ENCODE data around the gene TRANK1.
A peak's percentile ranks its signal among the peaks of the same experiment; 100 is the strongest.

The TRANK1 gene

DNA sequence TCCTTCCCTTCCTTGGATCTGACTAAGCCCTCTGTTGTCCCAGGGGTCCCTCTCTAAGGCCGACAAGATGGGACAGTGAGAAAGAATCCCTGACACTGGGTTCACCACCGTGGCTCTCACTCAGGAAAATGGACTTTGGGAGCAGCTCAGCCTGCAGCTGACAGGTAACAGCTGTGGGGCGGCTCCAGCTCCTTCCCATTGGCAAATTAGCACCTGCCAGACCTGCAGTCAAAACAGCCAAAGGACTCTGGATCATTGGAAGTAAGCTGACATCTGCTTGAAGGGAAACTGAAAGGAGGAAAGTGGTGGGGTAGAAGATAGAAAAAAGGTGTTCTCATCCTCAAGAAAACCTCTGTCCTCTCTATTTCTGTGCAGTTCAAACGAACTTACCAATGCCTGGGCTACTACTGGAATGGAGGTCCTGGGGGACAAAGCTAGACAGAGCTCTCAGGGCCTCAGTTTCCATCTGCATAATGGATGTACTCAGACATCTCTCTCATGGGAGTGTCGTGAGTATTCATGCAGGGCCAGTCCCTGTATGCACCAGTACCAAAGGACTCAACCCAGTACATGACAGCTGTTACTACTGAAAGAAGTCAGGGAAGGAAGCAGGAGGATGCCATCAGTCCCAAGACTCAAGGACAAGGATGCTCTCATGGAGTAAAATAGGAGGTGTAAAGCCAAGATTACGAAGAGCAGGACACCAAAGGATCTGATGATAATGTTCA, 126.9 kb downstream of the TRANK1 start:
- DNase-seq, result no peak
- intact Hi-C loops (cut with DNase I), result no loop called here

GRCh38 chr3:36815375-36815774, 129.5 kb downstream of the TRANK1 start:
- no peak for DNase-seq
- intact Hi-C loops (cut with DNase I), result no loop called here

DNA sequence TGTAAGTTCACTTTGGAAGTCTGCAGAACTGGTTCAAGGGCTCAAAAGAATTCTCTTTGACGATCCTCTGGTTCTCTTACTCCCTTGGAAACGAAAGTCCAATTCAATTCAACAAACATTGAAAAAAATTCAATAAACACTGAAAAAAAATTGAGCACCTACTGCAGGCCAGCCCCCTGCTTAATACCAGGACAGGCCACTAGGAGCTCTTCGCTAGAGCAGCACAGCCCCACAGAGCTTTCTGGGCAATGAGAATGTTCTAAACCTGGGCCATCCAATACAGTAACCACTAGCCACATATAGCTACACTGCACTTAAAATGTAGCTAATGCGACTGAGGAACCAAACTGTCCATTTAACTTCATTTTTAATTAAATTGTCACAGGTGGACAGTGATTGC, 130.1 kb downstream of the TRANK1 start:
- intact Hi-C loops (cut with DNase I), result no loop called here
- DNase-seq, result no peak

DNA sequence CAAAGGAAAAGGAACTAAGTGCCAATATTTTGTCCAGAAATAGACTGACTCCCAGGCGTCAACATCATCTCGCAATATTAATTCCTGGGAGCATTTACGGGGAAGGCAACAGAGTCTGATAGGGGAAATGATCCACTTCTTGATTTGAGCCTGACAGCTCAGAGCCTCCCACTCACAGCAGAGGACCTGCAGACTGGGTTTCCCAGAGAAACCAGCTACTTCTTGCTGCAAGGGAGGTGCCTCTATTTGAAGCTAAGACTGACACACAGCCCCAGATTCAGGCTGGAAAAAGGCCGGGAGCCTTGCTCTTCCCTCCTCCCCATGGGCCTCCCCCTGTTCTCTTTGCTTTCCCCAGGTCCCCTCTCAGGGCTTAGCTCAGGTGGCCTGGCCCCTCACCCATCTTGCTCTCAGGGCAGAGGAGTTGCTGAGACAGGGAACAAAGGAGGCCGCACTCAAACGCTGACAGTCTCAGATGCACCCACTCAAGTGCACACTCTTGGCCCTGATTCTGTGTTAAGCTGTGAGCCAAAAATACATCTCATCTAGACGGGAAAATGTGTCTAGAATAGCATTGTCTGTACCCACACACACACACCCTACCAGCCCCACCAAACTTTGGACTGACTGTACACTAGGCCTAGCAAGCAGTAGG, 130.7 kb downstream of the TRANK1 start:
- intact Hi-C loops (cut with DNase I), result no loop called here
- DNase-seq, result peak in 4 of 10 donors; percentile 9 to 79 (median 37)

GRCh38 chr3:36813305-36813704, 131.5 kb downstream of the TRANK1 start:
- peak in 8 of 10 donors; percentile 29 to 93 (median 55) for DNase-seq
- intact Hi-C loops (cut with DNase I), result no loop called here

DNA sequence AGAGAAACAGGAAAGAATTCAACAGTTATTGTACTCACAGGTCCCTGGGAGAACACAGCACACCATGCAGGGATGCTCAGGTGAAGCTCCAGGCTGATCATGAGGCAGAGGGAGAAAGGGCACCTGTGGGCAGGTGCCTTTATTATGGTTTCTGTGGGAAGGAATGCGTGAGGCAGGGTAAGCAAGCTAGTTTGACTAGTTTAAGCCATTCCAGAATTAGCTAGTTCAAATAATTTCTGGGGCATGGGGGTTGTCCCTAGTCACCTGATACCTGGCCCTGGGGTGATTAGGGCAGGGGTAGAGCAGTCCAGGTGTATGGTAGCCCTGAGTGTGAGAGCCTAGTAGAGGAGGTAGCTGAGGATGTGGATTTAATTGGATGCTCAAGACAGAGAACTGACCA, 132.6 kb downstream of the TRANK1 start:
- DNase-seq, result no peak
- intact Hi-C loops (cut with DNase I), result no loop called here

GRCh38 chr3:36811768-36812167, 133.1 kb downstream of the TRANK1 start:
- intact Hi-C loops (cut with DNase I), result no loop called here
- no peak for DNase-seq

DNA sequence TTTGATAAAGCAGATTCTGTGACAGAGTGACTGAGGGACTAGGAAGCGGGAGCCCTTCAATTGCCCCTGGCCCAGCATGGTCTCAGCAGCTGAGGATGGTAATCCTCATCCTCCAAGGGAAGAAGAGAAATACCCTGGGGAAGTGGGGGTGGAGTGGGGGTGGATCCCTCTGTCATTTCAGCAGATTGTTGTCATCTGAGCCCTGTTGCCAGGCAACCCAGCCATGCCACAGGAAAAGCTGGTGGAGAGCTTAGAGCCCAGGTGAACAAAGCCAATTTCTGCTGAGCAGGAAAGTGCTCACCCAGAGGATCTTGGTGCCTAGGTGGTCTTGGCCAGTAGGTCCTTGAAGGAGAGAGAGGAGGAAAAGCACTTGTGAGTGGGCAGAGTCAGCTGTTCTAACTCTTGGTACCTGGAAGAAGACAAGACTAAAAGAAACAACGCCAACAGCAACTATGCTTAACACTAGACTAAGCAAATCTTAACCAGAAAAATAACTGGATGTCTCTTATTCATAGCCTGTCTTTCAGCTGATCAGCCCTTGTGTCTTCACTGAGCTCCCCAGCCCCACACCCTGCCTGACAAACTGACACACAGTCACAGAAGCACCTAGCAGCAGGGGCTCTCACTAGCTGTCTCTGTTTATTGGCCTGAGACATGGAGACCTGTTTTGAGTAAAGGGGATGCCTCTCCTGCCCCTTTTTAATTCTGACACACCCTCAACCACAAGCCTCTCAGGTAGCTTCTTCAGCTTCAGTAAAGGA, 140.4 kb downstream of the TRANK1 start:
- intact Hi-C loops (cut with DNase I), result no loop called here
- peak in 6 of 10 donors; percentile 16 to 86 (median 31) for DNase-seq

- intact Hi-C loops (cut with DNase I), result no loop called here
- no peak for DNase-seq
Observed at GRCh38 chr3:36803091-36803791, 141.6 kb downstream of the TRANK1 start.

- DNase-seq, result no peak
- intact Hi-C loops (cut with DNase I), result no loop called here
Observed at GRCh38 chr3:36800533-36801116, 144.2 kb downstream of the TRANK1 start.

GRCh38 chr3:36796881-36797280, 148.0 kb downstream of the TRANK1 start:
- intact Hi-C loops (cut with DNase I), result no loop called here
- no peak for DNase-seq

DNA sequence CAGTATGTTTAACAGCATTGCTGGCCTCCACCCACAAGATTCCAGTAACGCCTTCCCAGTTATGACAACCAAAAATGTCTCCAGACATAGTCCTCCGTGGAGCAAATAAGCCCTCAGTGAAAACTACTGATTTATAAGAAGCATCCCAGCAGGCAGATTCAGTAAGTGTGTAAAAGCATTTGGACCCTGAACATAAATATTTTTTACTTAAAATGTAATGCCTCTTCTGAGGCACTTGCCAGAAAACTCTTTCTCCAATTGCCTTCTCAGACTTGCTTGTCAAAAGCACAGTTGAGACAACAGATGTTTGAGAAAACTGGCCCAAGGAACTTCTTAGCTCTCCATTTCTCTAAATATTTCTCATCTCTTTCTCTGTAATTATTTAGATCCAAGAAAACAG, 148.7 kb downstream of the TRANK1 start:
- intact Hi-C loops (cut with DNase I), result no loop called here
- DNase-seq, result no peak

DNA sequence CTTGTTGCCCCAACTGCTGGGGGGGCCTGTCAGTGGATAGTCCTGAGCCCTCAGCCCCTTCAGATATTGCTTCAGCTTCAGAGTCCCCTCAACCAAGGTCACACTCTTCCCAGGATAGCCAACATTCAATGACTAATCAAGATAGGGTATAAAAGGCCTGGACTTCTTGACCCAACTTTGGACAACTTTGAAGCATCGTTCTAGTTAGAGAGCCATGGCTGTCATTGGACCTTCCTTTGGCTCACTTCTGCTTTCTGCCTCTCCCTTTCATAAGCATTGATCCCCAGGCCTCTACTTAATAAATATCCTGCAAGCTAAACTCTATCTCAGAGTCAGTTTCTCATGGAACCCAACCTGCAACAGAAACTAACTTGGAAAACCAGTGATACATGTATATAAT, 149.2 kb downstream of the TRANK1 start:
- intact Hi-C loops (cut with DNase I), result no loop called here
- no peak for DNase-seq

GRCh38 chr3:36792342-36792741, 152.5 kb downstream of the TRANK1 start:
- DNase-seq, result peak in 1 of 10 donors; percentile 80
- intact Hi-C loops (cut with DNase I), result loop anchor here (2.0 kb wide), 1 partner anchor 76 kb away; no protein-coding TSS in a partner anchor

DNA sequence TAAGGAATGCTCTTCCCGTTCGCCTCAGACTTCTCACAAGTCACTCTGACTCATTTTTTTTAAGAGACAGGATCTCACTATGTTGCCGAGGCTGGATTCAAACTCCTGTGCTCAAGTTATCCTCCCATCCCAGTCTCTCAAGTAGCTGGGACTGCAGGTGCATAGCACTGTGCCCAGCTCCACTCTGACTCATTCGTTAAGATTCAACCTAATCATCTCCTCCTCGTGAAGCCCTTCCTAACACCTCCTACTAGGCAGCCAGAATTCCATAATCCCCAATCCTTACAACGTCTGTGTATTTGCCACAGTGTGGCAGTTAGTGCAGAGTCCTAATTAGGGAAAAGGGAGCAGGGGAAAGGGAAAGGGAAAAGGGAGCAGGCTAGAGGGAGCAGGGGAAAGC, 154.1 kb downstream of the TRANK1 start:
- intact Hi-C loops (cut with DNase I), result no loop called here
- no peak for DNase-seq

DNA sequence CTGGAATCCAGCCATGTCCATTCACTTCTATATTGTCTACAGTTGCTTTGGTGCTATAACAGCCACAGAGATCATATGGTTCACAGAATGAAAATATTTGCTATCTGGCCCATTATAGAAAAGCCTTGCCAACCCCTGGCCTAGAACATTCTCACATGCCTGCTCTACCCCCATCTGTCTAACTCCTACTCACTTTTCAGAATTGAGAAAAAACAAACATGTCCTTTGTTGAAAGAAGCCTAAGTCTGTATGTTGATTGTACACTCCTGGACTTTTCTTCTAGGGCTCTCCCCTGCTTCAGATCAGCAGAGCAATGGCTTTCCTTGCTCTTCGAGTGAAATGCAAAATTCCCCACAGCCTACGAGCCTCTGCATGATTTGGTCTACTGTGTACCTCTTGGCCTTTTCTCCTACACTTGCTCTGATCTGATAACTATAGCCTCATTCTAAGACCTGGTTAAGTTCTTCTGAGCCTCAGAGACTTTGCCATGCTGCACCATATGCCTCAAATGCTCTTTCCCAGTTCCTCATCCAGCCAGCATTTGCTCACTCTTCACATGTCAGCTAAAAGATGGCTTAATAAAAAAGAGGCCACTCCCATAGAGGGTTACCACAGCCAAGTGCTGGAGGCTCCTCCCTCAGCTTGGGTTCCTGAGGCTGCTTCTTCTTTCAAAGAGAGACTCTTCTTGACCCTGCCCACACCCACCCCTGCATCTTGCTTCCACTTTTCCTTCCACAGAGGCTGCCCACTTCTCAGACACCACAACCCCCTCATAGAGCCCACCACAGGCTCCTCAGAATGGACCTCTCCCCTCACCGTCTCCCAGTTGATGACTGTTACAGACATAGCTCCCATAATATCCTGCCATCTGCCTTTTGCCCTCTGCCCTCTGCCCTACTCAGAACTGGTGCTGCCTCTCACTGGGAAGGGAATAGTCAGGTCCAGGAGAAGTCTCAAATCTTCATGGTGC, 157.6 kb downstream of the TRANK1 start:
- intact Hi-C loops (cut with DNase I), result no loop called here
- DNase-seq, result no peak

DNA sequence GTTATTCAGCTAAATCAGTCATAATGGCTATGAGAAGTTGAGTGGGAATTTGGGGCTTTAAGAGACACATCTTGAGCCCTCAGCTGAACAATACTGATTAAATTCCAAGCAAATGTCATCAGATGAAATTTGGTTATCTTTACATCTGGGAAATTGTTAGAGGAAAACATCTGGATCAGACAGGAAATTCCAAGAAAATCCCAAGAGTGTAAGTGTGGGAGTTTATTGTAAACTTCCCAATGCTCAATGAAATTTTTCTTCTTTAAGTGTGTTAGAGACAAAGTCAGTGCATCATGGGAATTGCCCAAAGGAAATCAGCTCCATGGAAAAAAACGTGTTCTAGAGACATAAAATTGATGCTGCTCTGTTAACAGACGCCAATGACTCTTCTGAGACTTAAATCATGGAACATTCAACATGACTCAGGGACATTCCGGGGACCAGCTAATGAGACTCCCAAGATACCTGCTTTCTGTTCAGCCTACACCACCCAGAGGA, 160.7 kb downstream of the TRANK1 start:
- intact Hi-C loops (cut with DNase I), result no loop called here
- no peak for DNase-seq

GRCh38 chr3:36777424-36778218, 167.2 kb downstream of the TRANK1 start:
- intact Hi-C loops (cut with DNase I), result no loop called here
- no peak for DNase-seq
